ENCODE data around the gene GMEB2. TPM values are rescaled to one million over a fixed set of nuclear protein-coding genes. Genes with fewer than 3 reads are reported as not detected.

GMEB2 gene
- polyA plus RNA-seq, 3 donors = 7.5 to 9.8 (median 8.9) TPM

Other genes starting within 250 kb of the GMEB2 start
- gene KCNQ2, start 154.4 kb downstream of the GMEB2 start, polyA plus RNA-seq (ENCODE audit: insufficient read length in 3 of 3) = 1 to 10 TPM; 3.9 to 6.1 (median 4.9) TPM
- 1 to 10 TPM in 2 of 3 donors, under 1 TPM in 1; 0.79 to 1.6 (median 1.1) TPM for gene EEF1A2, start 128.0 kb downstream of the GMEB2 start, polyA plus RNA-seq (ENCODE audit: insufficient read length in 3 of 3)
- gene PPDPF, start 106.3 kb downstream of the GMEB2 start, polyA plus RNA-seq (ENCODE audit: insufficient read length in 3 of 3) = 100 to 1,000 TPM; 108 to 192 (median 149) TPM
- under 1 TPM; 0.22 to 0.61 (median 0.49) TPM for gene PTK6, start 89.7 kb downstream of the GMEB2 start, polyA plus RNA-seq (ENCODE audit: insufficient read length in 3 of 3)
- under 1 TPM; 0.08 to 0.21 (median 0.08) TPM for gene SRMS, start 79.4 kb downstream of the GMEB2 start, polyA plus RNA-seq (ENCODE audit: insufficient read length in 3 of 3)
- gene FNDC11, start 72.9 kb downstream of the GMEB2 start, polyA plus RNA-seq (ENCODE audit: insufficient read length in 3 of 3) = under 1 TPM; 0.69 to 0.98 (median 0.76) TPM
- 10 to 100 TPM in 2 of 3 donors, 1 to 10 TPM in 1; 8.8 to 11.3 (median 10.4) TPM for gene HELZ2, start 52.9 kb downstream of the GMEB2 start, polyA plus RNA-seq (ENCODE audit: insufficient read length in 3 of 3)
- 10 to 100 TPM; 22.0 to 26.7 (median 23.8) TPM for gene STMN3, start 26.3 kb upstream of the GMEB2 start, polyA plus RNA-seq (ENCODE audit: insufficient read length in 3 of 3)
- gene RTEL1, start 31.2 kb upstream of the GMEB2 start, polyA plus RNA-seq (ENCODE audit: insufficient read length in 3 of 3) = 10 to 100 TPM; 12.8 to 15.9 (median 13.8) TPM
- 1 to 10 TPM; 1.3 to 1.7 (median 1.4) TPM for gene TNFRSF6B, start 69.6 kb upstream of the GMEB2 start, polyA plus RNA-seq (ENCODE audit: insufficient read length in 3 of 3)
- 10 to 100 TPM; 29.9 to 31.9 (median 30.8) TPM for gene ARFRP1, start 80.9 kb upstream of the GMEB2 start, polyA plus RNA-seq (ENCODE audit: insufficient read length in 3 of 3)
- gene ZGPAT, start 80.9 kb upstream of the GMEB2 start, polyA plus RNA-seq (ENCODE audit: insufficient read length in 3 of 3) = 10 to 100 TPM; 14.9 to 15.7 (median 15.0) TPM
- 1 to 10 TPM; 2.8 to 5.2 (median 3.8) TPM for gene LIME1, start 109.6 kb upstream of the GMEB2 start, polyA plus RNA-seq (ENCODE audit: insufficient read length in 3 of 3)
- 10 to 100 TPM; 57.9 to 66.1 (median 60.9) TPM for gene SLC2A4RG, start 112.7 kb upstream of the GMEB2 start, polyA plus RNA-seq (ENCODE audit: insufficient read length in 3 of 3)
- gene ZBTB46, start 204.2 kb upstream of the GMEB2 start, polyA plus RNA-seq (ENCODE audit: insufficient read length in 3 of 3) = 10 to 100 TPM; 13.6 to 16.0 (median 14.5) TPM
- gene ABHD16B, start 234.4 kb upstream of the GMEB2 start, polyA plus RNA-seq (ENCODE audit: insufficient read length in 3 of 3) = not detected
- gene TPD52L2, start 238.2 kb upstream of the GMEB2 start, polyA plus RNA-seq (ENCODE audit: insufficient read length in 3 of 3) = 10 to 100 TPM; 80.6 to 82.1 (median 81.3) TPM